Esophagus muscularis mucosa (tissue), 4 donors: Measurements from ENCODE around the gene SH3PXD2B. TPM values are rescaled to one million over a fixed set of nuclear protein-coding genes. Genes with fewer than 3 reads are reported as not detected.

Source experiments
- DNase-seq: peaks from one replicate; pipeline ENCODE4 v3.0.0-alpha.2; 2017; ENCODE audit errors: extremely low spot score
- H3K27ac ChIP-seq, 4 donors: fragments of 200-600 bp; sonication (generic); replicated peaks in 1 of 4; 1 replicate in 3 of 4; 2 replicates in 1 of 4; pipeline ENCODE4 v1.5.1; 2016 to 2019; ENCODE audit warnings: mild to moderate bottlenecking in 1 of 4
- H3K27me3 ChIP-seq, 4 donors: fragments of 200-600 bp; sonication (generic); one replicate each; pipeline versions ENCODE4 v1.5.1 to v1.6.0; 2016 to 2019
- H3K36me3 ChIP-seq, 4 donors: fragments of 200-600 bp; sonication (generic); one replicate each; pipeline ENCODE4 v1.5.1; 2016 to 2019
- H3K4me1 ChIP-seq, 4 donors: fragments of 200-600 bp; sonication (generic); one replicate each; pipeline ENCODE4 v1.5.1; 2016 to 2019
- H3K4me3 ChIP-seq, 4 donors: fragments of 200-600 bp; sonication (generic); 1 replicate in 2 of 4; 2 replicates in 2 of 4; pipeline ENCODE4 v1.5.1; 2016 to 2019; ENCODE audit warnings: mild to moderate bottlenecking in 4 of 4, moderate library complexity in 1 of 4
- H3K9me3 ChIP-seq, 4 donors: fragments of 200-600 bp; sonication (generic); 1 replicate in 3 of 4; 2 replicates in 1 of 4; pipeline ENCODE4 v1.5.1; 2016 to 2019
- EP300 ChIP-seq: sonication (generic); formaldehyde crosslinking; IDR thresholded peaks from one replicate; pipeline ENCODE4 v1.6.1; 2017; ENCODE audit warnings: antibody characterized with exemption
- POLR2A ChIP-seq: fragments of 450-650 bp; IDR thresholded peaks from one replicate; pipeline ENCODE4 v1.6.1; 2017; ENCODE audit warnings: antibody characterized with exemption, moderate library complexity, mild to moderate bottlenecking, low read depth
- POLR2AphosphoS5 ChIP-seq, 2 donors: sonication (generic); formaldehyde crosslinking; IDR thresholded peaks; one replicate each; pipeline ENCODE4 v1.6.1; 2017; ENCODE audit warnings: antibody characterized with exemption in 2 of 2
- WGBS: methylation state at CpG from one replicate; pipeline ENCODE4 v1.1.5; 2018; 5-methylcytosine and 5-hydroxymethylcytosine counted together
- intact Hi-C: fragments of 100-400 bp; cut with DNase I; formaldehyde crosslinking; loops from one replicate; pipeline ENCODE4 v1.15.1; 2023
- total RNA-seq, 4 donors: library from RNA; depleted of rRNA; stranded (reverse); fragments of >200 nt; gene quantifications; one replicate each; pipeline versions ENCODE4 v1.1.0 to v1.2.1, GENCODE V29; 2016
- TF ChIP-seq, protein P1 (sequence below), 3 experiments: fragments of 200-600 bp in 2 of 3; fragments of 450-650 bp in 1 of 3; sonication (generic) in 2 of 3; IDR thresholded peaks; one replicate each; pipeline ENCODE4 v1.5.1; 2017 to 2019; ENCODE audit warnings: antibody characterized with exemption in 3 of 3, mild to moderate bottlenecking in 2 of 3, moderate library complexity in 1 of 3

The SH3PXD2B gene
- total RNA-seq, 4 donors from 2014 or later: 41.5 to 66.5 (median 49.2) TPM

DNA sequence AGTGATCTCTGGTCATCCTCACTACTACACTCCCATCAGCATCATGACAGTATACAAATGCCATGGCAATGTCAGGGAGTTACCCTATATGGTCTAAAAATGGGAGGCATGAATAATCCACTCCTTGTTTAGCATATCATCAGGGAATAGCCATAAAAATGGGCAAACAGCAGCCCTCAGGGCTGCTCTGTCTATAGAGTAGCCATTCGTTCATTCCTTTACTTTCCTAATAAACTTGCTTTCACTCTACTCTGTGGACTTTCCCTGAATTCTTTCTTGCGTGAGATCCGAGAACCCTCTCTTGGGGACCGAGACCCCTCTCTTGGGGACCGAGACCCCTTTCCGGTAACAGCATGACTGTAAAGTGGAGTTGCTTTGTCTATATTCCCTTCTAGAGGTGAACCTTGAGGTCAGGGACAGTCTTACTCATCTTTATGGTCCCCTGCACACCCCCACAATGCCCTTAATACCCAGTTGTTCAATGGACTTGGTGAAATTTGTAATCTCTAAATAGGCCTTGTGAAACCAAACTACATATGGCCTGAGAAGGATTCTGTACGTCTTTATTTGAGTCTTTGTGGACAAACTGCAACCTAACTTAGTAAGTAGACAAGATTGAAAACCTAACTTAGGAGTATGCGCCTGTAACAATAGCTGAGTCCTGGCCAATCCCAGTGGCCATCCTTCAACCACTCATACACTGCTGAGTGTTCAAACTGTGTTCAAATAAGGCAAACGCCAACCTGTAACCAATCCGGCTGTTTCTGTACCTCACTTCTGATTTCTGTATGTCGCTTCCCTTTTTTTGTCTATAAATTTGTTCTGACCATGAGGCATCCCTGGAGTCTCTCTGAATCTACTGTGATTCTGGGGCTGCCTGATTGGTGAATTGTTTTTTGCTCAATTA, 138.5 kb downstream of the SH3PXD2B start:
- Histone ChIP-seq H3K27ac (no peak overlapping the region), H3K4me3 (no peak overlapping the region)

DNA sequence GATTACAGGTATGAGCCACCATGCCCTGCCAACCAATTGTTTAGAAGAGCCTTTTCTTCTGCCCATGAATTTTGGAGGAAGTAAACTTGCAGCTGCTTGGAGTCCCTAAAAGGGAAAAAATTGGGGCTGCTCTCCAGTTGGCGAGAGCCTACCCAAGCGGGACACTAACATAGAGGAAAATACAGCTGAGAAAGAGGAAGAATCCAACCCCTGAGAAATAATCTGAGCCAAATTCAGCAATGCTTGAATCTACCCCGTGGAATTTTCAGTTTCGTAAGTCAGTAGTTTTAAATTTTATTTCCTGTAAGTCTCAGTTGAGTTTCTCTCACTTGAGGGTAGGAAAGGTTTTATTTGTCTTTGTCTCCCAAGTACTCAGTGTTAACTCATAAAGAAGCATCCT, 140.4 kb downstream of the SH3PXD2B start:
- TF ChIP-seq, protein P1, sequence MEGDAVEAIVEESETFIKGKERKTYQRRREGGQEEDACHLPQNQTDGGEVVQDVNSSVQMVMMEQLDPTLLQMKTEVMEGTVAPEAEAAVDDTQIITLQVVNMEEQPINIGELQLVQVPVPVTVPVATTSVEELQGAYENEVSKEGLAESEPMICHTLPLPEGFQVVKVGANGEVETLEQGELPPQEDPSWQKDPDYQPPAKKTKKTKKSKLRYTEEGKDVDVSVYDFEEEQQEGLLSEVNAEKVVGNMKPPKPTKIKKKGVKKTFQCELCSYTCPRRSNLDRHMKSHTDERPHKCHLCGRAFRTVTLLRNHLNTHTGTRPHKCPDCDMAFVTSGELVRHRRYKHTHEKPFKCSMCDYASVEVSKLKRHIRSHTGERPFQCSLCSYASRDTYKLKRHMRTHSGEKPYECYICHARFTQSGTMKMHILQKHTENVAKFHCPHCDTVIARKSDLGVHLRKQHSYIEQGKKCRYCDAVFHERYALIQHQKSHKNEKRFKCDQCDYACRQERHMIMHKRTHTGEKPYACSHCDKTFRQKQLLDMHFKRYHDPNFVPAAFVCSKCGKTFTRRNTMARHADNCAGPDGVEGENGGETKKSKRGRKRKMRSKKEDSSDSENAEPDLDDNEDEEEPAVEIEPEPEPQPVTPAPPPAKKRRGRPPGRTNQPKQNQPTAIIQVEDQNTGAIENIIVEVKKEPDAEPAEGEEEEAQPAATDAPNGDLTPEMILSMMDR (IDR thresholded peaks at IDR 0.05): no peak
- no peak for TF ChIP-seq EP300
- TF ChIP-seq POLR2A: no peak
- no peak for TF ChIP-seq POLR2AphosphoS5 (IDR thresholded peaks at IDR 0.05)
- Histone ChIP-seq H3K36me3 (no peaks in the 10 kb centered on the region), H3K27ac (no peak overlapping the region), H3K4me1 (no peaks in the 10 kb centered on the region), H3K27me3 (no peaks in the 10 kb centered on the region), H3K4me3 (no peak overlapping the region), H3K9me3 (no peaks in the 10 kb centered on the region)
- intact Hi-C loops: no loop called here
- DNase-seq: no peak
- 87% methylated on average over 4 of the region's 4 CpGs for WGBS

More for the DNA sequence above, 138.5 kb downstream of the SH3PXD2B start:
- Histone ChIP-seq H3K4me1 (no peaks in the 10 kb centered on the region), H3K9me3 (no peaks in the 10 kb centered on the region), H3K36me3 (no peaks in the 10 kb centered on the region), H3K27me3 (no peaks in the 10 kb centered on the region)
- intact Hi-C loops: no loop called here
- TF ChIP-seq POLR2A (no peak), POLR2AphosphoS5 (IDR thresholded peaks at IDR 0.05) (no peak), EP300 (no peak)
- TF ChIP-seq, protein P1 (IDR thresholded peaks at IDR 0.05): no peak
- 97% methylated on average over 11 of the region's 11 CpGs for WGBS
- DNase-seq: no peak

DNA sequence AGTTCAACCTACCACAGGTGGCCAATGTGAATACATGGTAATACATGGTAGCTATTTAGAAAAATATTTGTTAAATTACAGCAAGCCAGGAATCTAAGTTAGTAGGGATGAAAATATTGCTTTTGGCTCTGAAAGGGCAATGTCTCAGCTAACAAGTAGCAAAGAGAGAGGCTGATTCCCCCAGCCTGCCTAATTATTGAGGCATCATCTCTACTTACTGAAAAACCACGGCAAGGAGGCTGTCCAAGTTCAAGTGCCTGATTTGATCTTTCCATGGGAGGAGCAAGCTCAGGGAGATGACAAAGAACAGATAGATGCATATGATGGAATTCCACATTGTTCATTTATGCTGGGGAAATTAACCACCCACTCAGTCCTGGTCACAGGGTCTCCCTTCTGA, 142.0 kb downstream of the SH3PXD2B start:
- Histone ChIP-seq H3K9me3 (no peaks in the 10 kb centered on the region), H3K36me3 (no peaks in the 10 kb centered on the region), H3K4me3 (no peak overlapping the region), H3K27ac (no peak overlapping the region), H3K27me3 (no peaks in the 10 kb centered on the region), H3K4me1 (no peaks in the 10 kb centered on the region)
- 55% methylated on average over 1 of the region's 1 CpG for WGBS
- TF ChIP-seq POLR2AphosphoS5 (IDR thresholded peaks at IDR 0.05) (no peak), EP300 (no peak), POLR2A (no peak)
- TF ChIP-seq, protein P1 (IDR thresholded peaks at IDR 0.05): no peak
- no peak for DNase-seq
- intact Hi-C loops: no loop called here

DNA sequence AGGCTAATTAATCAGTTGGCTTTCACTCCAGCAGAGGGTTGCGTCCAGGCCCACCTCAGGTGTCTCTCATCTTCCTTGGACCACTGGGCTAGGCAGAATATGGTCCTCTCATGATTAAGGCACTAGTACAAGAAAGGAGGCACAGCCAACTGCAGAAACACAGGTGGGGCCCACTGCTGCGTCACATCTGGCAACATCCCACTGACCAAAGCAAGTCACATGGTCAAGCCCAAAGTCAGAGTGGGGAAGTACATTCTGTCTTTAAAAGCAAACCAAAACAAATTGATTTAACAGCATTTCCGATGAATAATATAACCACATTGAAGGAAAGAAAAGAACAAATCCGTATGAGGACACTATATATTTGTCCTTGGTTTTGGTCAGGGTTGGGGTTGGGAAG, 142.7 kb downstream of the SH3PXD2B start:
- 83% methylated on average over 4 of the region's 4 CpGs for WGBS
- intact Hi-C loops: no loop called here
- no peaks in the 10 kb centered on the region for H3K4me1 ChIP-seq
- no peaks in the 10 kb centered on the region for H3K27me3 ChIP-seq
- TF ChIP-seq EP300 (no peak), POLR2AphosphoS5 (IDR thresholded peaks at IDR 0.05) (no peak), POLR2A (no peak)
- TF ChIP-seq, protein P1 (IDR thresholded peaks at IDR 0.05): no peak
- H3K4me3 ChIP-seq: no peak overlapping the region
- no peaks in the 10 kb centered on the region for H3K9me3 ChIP-seq
- DNase-seq: no peak
- no peak overlapping the region for H3K27ac ChIP-seq
- no peaks in the 10 kb centered on the region for H3K36me3 ChIP-seq
